GM19397 (cell line): ENCODE measurements around the gene SCGB3A2.
A peak's percentile ranks its signal among the peaks of the same experiment; 100 is the strongest.

Experiments
- ATAC-seq: cut with Tn5 transposase; IDR thresholded peaks from one replicate; pipeline ENCODE4 v1.9.1; 2021; ENCODE audit warnings: mild to moderate bottlenecking, moderate library complexity; ENCODE audit not compliant: unreplicated experiment

Gene SCGB3A2

GRCh38 chr5:147878066-147878759 is at the start of gene SCGB3A2:
Gene SCGB3A2 (plus strand): TSS chr5:147878711. CDS start chr5:147878804, 93 bp downstream.
- no peak for ATAC-seq

- no peak for ATAC-seq
These were observed 48.5 kb upstream of the SCGB3A2 start for GRCh38 chr5:147830035-147830434.

- no peak for ATAC-seq
These were observed 47.0 kb upstream of the SCGB3A2 start, which contains the start of gene SPINK1 for GRCh38 chr5:147831465-147831864. Gene SPINK1 (minus strand): TSS chr5:147831671. CDS start chr5:147831577, 94 bp downstream.

- ATAC-seq: no peak
These were observed 46.0 kb upstream of the SCGB3A2 start for GRCh38 chr5:147832541-147832940.

GRCh38 chr5:147835386-147835798 is 43.1 kb upstream of the SCGB3A2 start:
- no peak for ATAC-seq

- no peak for ATAC-seq
These were observed 42.1 kb upstream of the SCGB3A2 start for GRCh38 chr5:147836439-147836838.

- ATAC-seq: no peak
These were observed 35.6 kb upstream of the SCGB3A2 start for GRCh38 chr5:147842869-147843268.

- ATAC-seq: no peak
These were observed 33.7 kb upstream of the SCGB3A2 start for GRCh38 chr5:147844846-147845245.

GRCh38 chr5:147845618-147846017 is 32.9 kb upstream of the SCGB3A2 start:
- ATAC-seq: no peak

- no peak for ATAC-seq
These were observed 29.3 kb upstream of the SCGB3A2 start for GRCh38 chr5:147849226-147849625.

GRCh38 chr5:147851578-147851977 is 26.9 kb upstream of the SCGB3A2 start:
- ATAC-seq: no peak

- no peak for ATAC-seq
These were observed 26.1 kb upstream of the SCGB3A2 start for GRCh38 chr5:147852365-147852764.

GRCh38 chr5:147853372-147853987 is 25.0 kb upstream of the SCGB3A2 start:
- ATAC-seq: no peak

- ATAC-seq: no peak
These were observed 24.2 kb upstream of the SCGB3A2 start for GRCh38 chr5:147854331-147854730.

- no peak for ATAC-seq
These were observed 23.4 kb upstream of the SCGB3A2 start for GRCh38 chr5:147854894-147855773.

- no peak for ATAC-seq
These were observed 22.8 kb upstream of the SCGB3A2 start for GRCh38 chr5:147855774-147856069.

- no peak for ATAC-seq
These were observed 21.7 kb upstream of the SCGB3A2 start for GRCh38 chr5:147856801-147857200.

GRCh38 chr5:147857302-147858129 is 21.0 kb upstream of the SCGB3A2 start:
- ATAC-seq: peak; percentile 89

- no peak for ATAC-seq
These were observed 19.9 kb upstream of the SCGB3A2 start for GRCh38 chr5:147858565-147858964.

- no peak for ATAC-seq
These were observed 18.4 kb upstream of the SCGB3A2 start for GRCh38 chr5:147859962-147860640.
